H1 (cell line): ENCODE data around the gene WDR4. TPM values are rescaled to one million over a fixed set of nuclear protein-coding genes. Genes with fewer than 3 reads are reported as not detected.

Source experiments
- CTCF ChIA-PET: fragments of 300-600 bp; sonication (Branson Sonifier 250); formaldehyde crosslinking; loops from one replicate; lab custom pipeline; 2021; ENCODE audit not compliant: partially characterized antibody; lab: Charles Lee
- POLR2A ChIA-PET: fragments of 300-600 bp; sonication (Branson Sonifier 250); formaldehyde crosslinking; loops from one replicate; lab custom pipeline; 2021; ENCODE audit warnings: inconsistent platforms; ENCODE audit not compliant: partially characterized antibody; lab: Charles Lee
- DNase-seq, 2 experiments: peaks; one replicate each; pipeline versions ENCODE4 v3.0.0 to v3.0.0-alpha.2; 2010 to 2022; ENCODE audit warnings: low spot score in 2 of 2, low read depth in 1 of 2, mixed read lengths in 1 of 2
- FAIRE-seq: peaks from 2 replicates; lab custom pipeline; 2011; peaks lifted over from hg19 to GRCh38; lab: Jason Lieb, UNC
- H2AFZ ChIP-seq: 2 replicates; pipeline ENCODE4 v1.8.1; 2012; ENCODE audit warnings: low read length, inconsistent platforms
- H2AK5ac ChIP-seq: 2 replicates; pipeline ENCODE4 v1.6.1; 2013; ENCODE audit warnings: low read depth, low read length
- H2BK120ac ChIP-seq: replicated peaks from 2 replicates; pipeline ENCODE3; 2013; ENCODE audit warnings: low read depth, low read length, inconsistent platforms
- H2BK12ac ChIP-seq: 2 replicates; pipeline ENCODE4 v1.6.1; 2013; ENCODE audit warnings: low read depth, low read length
- H2BK15ac ChIP-seq: 2 replicates; pipeline ENCODE4 v1.6.1; 2013; ENCODE audit warnings: low read length
- H2BK20ac ChIP-seq: 2 replicates; pipeline ENCODE4 v1.6.1; 2013; ENCODE audit warnings: low read length
- H2BK5ac ChIP-seq: 2 replicates; pipeline ENCODE4 v1.6.1; 2013; ENCODE audit warnings: low read depth, low read length
- H3K14ac ChIP-seq: 2 replicates; pipeline ENCODE4 v1.6.1; 2013; ENCODE audit warnings: inconsistent platforms; ENCODE audit not compliant: insufficient read length
- H3K18ac ChIP-seq: 2 replicates; pipeline ENCODE4 v1.6.1; 2013; ENCODE audit warnings: low read length; ENCODE audit errors: extremely low read depth
- H3K23ac ChIP-seq: 2 replicates; pipeline ENCODE4 v1.6.1; 2013; ENCODE audit warnings: inconsistent platforms; ENCODE audit not compliant: insufficient read length
- H3K23me2 ChIP-seq: 2 replicates; pipeline ENCODE4 v1.6.1; 2013; ENCODE audit warnings: low read depth, low read length
- H3K27ac ChIP-seq: 2 replicates; pipeline ENCODE4 v1.6.1; 2011; ENCODE audit warnings: low read depth, low read length, inconsistent platforms
- H3K27me3 ChIP-seq, 4 experiments: replicated peaks in 1 of 4; 1 replicate in 1 of 4; 2 replicates in 3 of 4; pipeline versions ENCODE4 v1.6.1 to v1.8.1; 2011 to 2013; ENCODE audit warnings: low read length in 3 of 4, mild to moderate bottlenecking in 3 of 4, inconsistent platforms in 2 of 4, mixed read lengths in 2 of 4, moderate library complexity in 1 of 4; ENCODE audit not compliant: control insufficient read depth in 3 of 4, insufficient read depth in 3 of 4; ENCODE audit errors: extremely low read depth in 1 of 4
- H3K36me3 ChIP-seq, 4 experiments: 2 replicates each; pipeline versions ENCODE4 v1.6.1 to v1.8.1; 2011 to 2013; ENCODE audit warnings: mild to moderate bottlenecking in 4 of 4, low read length in 3 of 4, moderate library complexity in 2 of 4, control low read depth in 1 of 4, inconsistent platforms in 1 of 4; ENCODE audit not compliant: insufficient read depth in 4 of 4, control insufficient read depth in 2 of 4
- H3K4ac ChIP-seq: replicated peaks from 2 replicates; pipeline ENCODE3; 2013; ENCODE audit warnings: low read length, low read depth, mixed read lengths, inconsistent platforms; ENCODE audit not compliant: insufficient read length
- H3K4me1 ChIP-seq, 4 experiments: replicated peaks in 1 of 4; 1 replicate in 1 of 4; 2 replicates in 3 of 4; pipeline versions ENCODE4 v1.6.1 to v1.8.1; 2011 to 2013; ENCODE audit warnings: low read length in 3 of 4, inconsistent platforms in 2 of 4, mixed read lengths in 1 of 4; ENCODE audit not compliant: insufficient read depth in 4 of 4, control insufficient read depth in 3 of 4
- H3K4me2 ChIP-seq, 2 experiments: 2 replicates each; pipeline versions ENCODE4 v1.6.1 to v1.8.1; 2011 to 2013; ENCODE audit warnings: low read depth in 2 of 2, low read length in 2 of 2, control low read depth in 1 of 2, inconsistent platforms in 1 of 2, mild to moderate bottlenecking in 1 of 2; ENCODE audit not compliant: insufficient read depth in 1 of 2
- H3K4me3 ChIP-seq, 4 experiments: fragments of 200-600, 300-600 bp in 1 of 4; sonication (generic), shearing (Covaris generic), sonication (Bioruptor Twin) in 1 of 4; 2 replicates each; pipeline versions ENCODE4 v1.5.1 to v1.8.1; 2011 to 2016; ENCODE audit warnings: low read length in 4 of 4, low read depth in 3 of 4, control low read depth in 2 of 4, inconsistent platforms in 2 of 4, mild to moderate bottlenecking in 2 of 4, mixed read lengths in 1 of 4, moderate library complexity in 1 of 4; ENCODE audit not compliant: insufficient read depth in 2 of 4; ENCODE audit errors: extremely low read depth in 1 of 4
- H3K56ac ChIP-seq: replicated peaks from 2 replicates; pipeline ENCODE3; 2013; ENCODE audit warnings: low read depth, mild to moderate bottlenecking, mixed read lengths, low read length, inconsistent platforms; ENCODE audit not compliant: insufficient read length
- H3K79me1 ChIP-seq: 2 replicates; pipeline ENCODE4 v1.6.1; 2013; ENCODE audit warnings: low read depth, low read length, control low read depth
- H3K79me2 ChIP-seq, 2 experiments: 2 replicates each; pipeline versions ENCODE4 v1.6.1 to v1.8.1; 2012 to 2013; ENCODE audit warnings: low read length in 2 of 2, mild to moderate bottlenecking in 2 of 2, inconsistent platforms in 1 of 2; ENCODE audit not compliant: insufficient read depth in 2 of 2, control insufficient read depth in 1 of 2
- H3K9ac ChIP-seq, 4 experiments: replicated peaks in 1 of 4; 1 replicate in 1 of 4; 2 replicates in 3 of 4; pipeline versions ENCODE4 v1.6.1 to v1.8.1; 2011 to 2013; ENCODE audit warnings: low read depth in 3 of 4, low read length in 3 of 4, control low read depth in 2 of 4, mild to moderate bottlenecking in 2 of 4, moderate library complexity in 2 of 4, inconsistent platforms in 1 of 4; ENCODE audit errors: extremely low read depth in 1 of 4
- H3K9me3 ChIP-seq, 2 experiments: 2 replicates each; pipeline versions ENCODE4 v1.6.1 to v1.8.1; 2012 to 2013; ENCODE audit warnings: mild to moderate bottlenecking in 2 of 2, moderate library complexity in 2 of 2, control low read depth in 1 of 2, inconsistent platforms in 1 of 2, low read depth in 1 of 2, low read length in 1 of 2, mixed read lengths in 1 of 2; ENCODE audit not compliant: insufficient read depth in 2 of 2
- H4K20me1 ChIP-seq, 2 experiments: replicated peaks in 1 of 2; 2 replicates each; pipeline versions ENCODE3 to v1.8.1; 2011 to 2013; ENCODE audit warnings: inconsistent platforms in 2 of 2, low read length in 2 of 2, mild to moderate bottlenecking in 1 of 2; ENCODE audit not compliant: insufficient read depth in 2 of 2, control insufficient read depth in 1 of 2
- H4K5ac ChIP-seq: 2 replicates; pipeline ENCODE4 v1.6.1; 2013; ENCODE audit warnings: low read length, low read depth, mixed read lengths, inconsistent platforms; ENCODE audit not compliant: insufficient read length
- H4K8ac ChIP-seq: 2 replicates; pipeline ENCODE4 v1.8.0; 2013; ENCODE audit warnings: mild to moderate bottlenecking, moderate library complexity, low read length, inconsistent platforms; ENCODE audit not compliant: insufficient read depth; ENCODE audit errors: extremely low read depth
- H4K91ac ChIP-seq: replicated peaks from 2 replicates; pipeline ENCODE3; 2013; ENCODE audit warnings: low read length, mixed read lengths, inconsistent platforms; ENCODE audit not compliant: insufficient read length
- ATF2 ChIP-seq: IDR thresholded peaks from 2 replicates; pipeline ENCODE4 v1.6.1; 2012; ENCODE audit warnings: low read length, inconsistent platforms
- EP300 ChIP-seq, 2 experiments: IDR thresholded peaks; 1 replicate in 1 of 2; 2 replicates in 1 of 2; pipeline ENCODE4 v1.6.1; 2011 to 2012; ENCODE audit warnings: low read depth in 2 of 2, low read length in 2 of 2, mild to moderate bottlenecking in 2 of 2, borderline replicate concordance in 1 of 2, inconsistent platforms in 1 of 2, moderate library complexity in 1 of 2
- HDAC2 ChIP-seq, 2 experiments: fragments of 300-600 bp in 1 of 2; sonication (generic) in 1 of 2; IDR thresholded peaks; 2 replicates each; pipeline ENCODE4 v1.6.1; 2011 to 2012; ENCODE audit warnings: low read depth in 2 of 2, low read length in 2 of 2, mild to moderate bottlenecking in 2 of 2, moderate library complexity in 2 of 2, borderline replicate concordance in 1 of 2, inconsistent platforms in 1 of 2
- NRF1 ChIP-seq: IDR thresholded peaks from 2 replicates; pipeline ENCODE4 v1.6.1; 2011; ENCODE audit warnings: mild to moderate bottlenecking, low read depth, low read length, improper control_type of control experiment
- RXRA ChIP-seq: IDR thresholded peaks from 2 replicates; pipeline ENCODE4 v1.6.1; 2011; ENCODE audit warnings: low read depth, mild to moderate bottlenecking, low read length, moderate library complexity; ENCODE audit not compliant: insufficient read depth
- SAP30 ChIP-seq: fragments of 300-600 bp; sonication (generic); IDR thresholded peaks from 2 replicates; pipeline ENCODE4 v1.7.1; 2012; ENCODE audit warnings: low read length, moderate library complexity, mild to moderate bottlenecking, inconsistent platforms; ENCODE audit not compliant: insufficient read depth, insufficient replicate concordance
- SIRT6 ChIP-seq: IDR thresholded peaks from one replicate; pipeline ENCODE4 v1.7.1; 2012; ENCODE audit warnings: low read length, inconsistent platforms
- TAF1 ChIP-seq: IDR thresholded peaks from 2 replicates; pipeline ENCODE4 v1.6.1; 2011; ENCODE audit warnings: mild to moderate bottlenecking, low read depth, low read length
- TBP ChIP-seq: IDR thresholded peaks from 2 replicates; pipeline ENCODE4 v1.6.1; 2011; ENCODE audit warnings: low read depth, low read length, improper control_type of control experiment
- WGBS, 2 experiments: shearing (Covaris generic) in 1 of 2; methylation state at CpG; one replicate each; pipeline versions ENCODE4 v1.1.6 to v1.1.7; 2013 to 2015; ENCODE audit warnings: low lambda C conversion rate in 2 of 2, mixed read lengths in 2 of 2, inconsistent platforms in 1 of 2, low coverage in 1 of 2, missing lambda C conversion rate in 1 of 2; ENCODE audit not compliant: insufficient replicate concordance in 2 of 2, insufficient coverage in 1 of 2, insufficient read length in 1 of 2; ENCODE audit errors: extremely low coverage in 1 of 2, missing lambda C conversion rate in 1 of 2; 5-methylcytosine and 5-hydroxymethylcytosine counted together
- polyA plus RNA-seq, 7 experiments: library from polyadenylated mRNA; depleted of rRNA in 3 of 7; stranded (reverse) in 5 of 7; unstranded in 2 of 7; fragments of >200 nt in 5 of 7; fragments of 200-250 nt in 2 of 7; gene quantifications; 1 replicate in 5 of 7; 2 replicates in 1 of 7; 4 replicates in 1 of 7; pipeline versions ENCODE4 v1.2.1 to v1.2.3, GENCODE V29; 2011 to 2013; ENCODE audit warnings: missing spikeins in 2 of 7, mixed read lengths in 2 of 7
- total RNA-seq: library from RNA; stranded (reverse); fragmentation: NEBNext Ultra II Directional; extraction: Animal tissue kit (Norgen Biotek cat#: 25700); gene quantifications from 2 replicates; pipeline ENCODE4 v1.2.1, GENCODE V29; 2021

Gene WDR4
- total and polyA plus RNA-seq, 2 of the 8 experiments (the other 6 are each of a cell fraction or from before 2014, with no cell fraction given): 28.9 to 47.8 TPM

DNA sequence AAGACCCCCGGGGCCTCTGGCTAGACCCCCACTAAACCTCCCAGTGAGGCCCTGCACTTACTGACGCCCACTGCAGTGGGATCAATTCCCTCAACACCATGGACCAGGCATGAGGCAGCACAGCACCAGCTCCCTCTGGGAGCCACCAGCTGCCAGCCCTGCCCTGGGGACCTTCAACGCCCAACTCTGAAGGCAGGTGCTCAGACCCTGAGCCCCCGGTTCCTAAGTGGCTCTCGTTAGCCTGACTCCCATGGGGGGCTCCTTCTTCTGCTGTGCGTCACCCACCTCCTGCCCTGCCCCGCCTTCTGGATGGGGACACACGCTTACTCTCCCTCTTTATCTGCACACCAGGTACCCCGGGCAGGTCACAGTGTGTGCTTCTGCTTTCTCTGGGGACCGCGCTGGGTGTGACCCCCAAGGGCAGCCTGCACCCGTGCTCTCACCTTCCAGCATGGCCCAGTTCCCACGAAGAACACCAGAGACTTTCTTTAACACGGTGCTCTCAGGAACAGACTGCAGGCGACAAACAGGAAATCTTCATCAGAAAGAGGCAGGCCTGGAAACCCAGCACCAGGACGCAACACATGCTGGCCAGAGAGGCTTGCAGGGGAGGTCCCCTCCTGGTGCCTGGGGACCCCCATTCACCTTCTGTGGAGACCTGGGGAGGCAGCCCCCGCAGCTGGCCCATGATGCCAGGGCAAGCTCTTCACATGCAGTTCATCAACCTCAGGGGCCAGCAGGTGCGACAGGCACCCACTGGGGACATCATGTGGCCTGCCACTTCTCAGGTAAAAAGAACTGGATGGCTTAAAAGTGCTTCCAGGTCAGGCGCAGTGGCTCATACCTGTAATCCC lies 27.3 kb downstream of the WDR4 start:
- no peak overlapping the region for H3K4me3 ChIP-seq
- no peak overlapping the region for H4K91ac ChIP-seq
- no peak overlapping the region for H4K8ac ChIP-seq
- no peaks in the 10 kb centered on the region for H3K9me3 ChIP-seq
- no peak overlapping the region for H4K5ac ChIP-seq
- H3K23ac ChIP-seq: no peak overlapping the region
- peaks cover 5 to 42% of the 10 kb centered on the region in 2 experiments for H4K20me1 ChIP-seq
- no peaks in the 10 kb centered on the region for H3K4me1 ChIP-seq
- H2BK120ac ChIP-seq: no peak overlapping the region
- no peak overlapping the region for H2AFZ ChIP-seq
- FAIRE-seq (no peak), DNase-seq (no peak)
- no peaks in the 10 kb centered on the region for H3K23me2 ChIP-seq
- H3K27me3 ChIP-seq: no peaks in the 10 kb centered on the region
- no peak overlapping the region for H2BK5ac ChIP-seq
- H3K79me2 ChIP-seq: peaks cover 0 to 18% of the 10 kb centered on the region in 2 experiments; a peak in 2 of 4 replicates
- H2BK20ac ChIP-seq: no peak overlapping the region
- no peak overlapping the region for H2BK12ac ChIP-seq
- WGBS, 2 experiments: 91% methylated on average over 18 of the region's 19 CpGs; no CpG with 5 or more reads in 1 of the 2 experiments
- H3K56ac ChIP-seq: no peak overlapping the region
- no peak overlapping the region for H2BK15ac ChIP-seq
- H3K27ac ChIP-seq: no peak overlapping the region
- POLR2A ChIA-PET: interaction anchor here (0.7 to 4.2 kb wide), 7 partner anchors 8 to 20 kb away, joined by 3 to 21 read pairs (median 3); no protein-coding TSS in a partner anchor
- H3K9ac ChIP-seq: no peak overlapping the region
- no peak overlapping the region for H3K14ac ChIP-seq
- peaks cover 13% of the 10 kb centered on the region; the same call in 1 of the 2 replicates for H3K79me1 ChIP-seq
- CTCF ChIA-PET: interaction anchor here (0.5 to 2.5 kb wide), 7 partner anchors 8 to 189 kb away, joined by 3 to 10 read pairs (median 3); no protein-coding TSS in a partner anchor
- H3K18ac ChIP-seq: no peak overlapping the region
- peaks cover 41 to 88% (median 68%) of the 10 kb centered on the region in 4 experiments; a peak in 7 of 8 replicates for H3K36me3 ChIP-seq
- H3K4me2 ChIP-seq: no peak overlapping the region
- no peak overlapping the region for H3K4ac ChIP-seq
- H2AK5ac ChIP-seq: no peak overlapping the region
- TF ChIP-seq SIRT6 (no peak), SAP30 (no peak), EP300 (IDR thresholded peaks at IDR 0.05; ENCODE audit: borderline replicate concordance in 1 of 2, low read depth in 2 of 2, low read length in 2 of 2) (no peak), RXRA (no peak), TAF1 (no peak), TBP (no peak), HDAC2 (IDR thresholded peaks at IDR 0.05; ENCODE audit: borderline replicate concordance in 1 of 2, low read depth in 2 of 2, low read length in 2 of 2) (no peak), NRF1 (no peak), ATF2 (no peak)
